HL-60 (cell line): ENCODE data around the gene CDC42BPB.

Experiments used
- GABPA ChIP-seq: IDR thresholded peaks from 2 replicates; pipeline ENCODE4 v1.6.1; 2012; ENCODE audit warnings: low read depth
- POLR2AphosphoS5 ChIP-seq: IDR thresholded peaks from 2 replicates; pipeline ENCODE4 v1.6.1; 2012; ENCODE audit warnings: low read depth
- TF ChIP-seq, protein P1 (sequence below): IDR thresholded peaks from one replicate; pipeline ENCODE4 v1.5.1; 2011; ENCODE audit warnings: low read length, control low read depth, inconsistent platforms; ENCODE audit not compliant: insufficient read depth
- TF ChIP-seq, protein P2 (sequence below): IDR thresholded peaks from 2 replicates; pipeline ENCODE4 v1.6.1; 2012; ENCODE audit warnings: low read depth; ENCODE audit not compliant: insufficient replicate concordance

DNA sequence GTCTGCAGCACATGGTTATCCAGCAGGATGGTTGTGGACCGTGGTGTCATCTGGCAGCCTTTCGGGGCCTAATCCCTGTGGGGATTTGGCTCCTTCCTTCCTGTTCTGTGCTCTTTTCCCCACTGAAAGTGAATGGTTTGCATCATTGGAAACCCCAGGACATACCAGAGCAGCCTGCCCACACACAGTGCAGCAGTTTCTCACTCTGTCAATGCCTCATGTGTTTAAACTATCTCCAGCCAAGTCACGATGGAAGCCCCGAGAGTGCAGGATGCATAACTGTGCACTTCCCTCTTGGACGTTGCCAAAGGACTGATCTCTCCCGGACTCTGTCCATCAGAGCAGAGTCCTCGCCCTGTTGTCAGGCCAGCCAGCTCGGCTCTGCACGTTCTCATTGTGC, 163.9 kb downstream of the CDC42BPB start:
- TF ChIP-seq, protein P1, sequence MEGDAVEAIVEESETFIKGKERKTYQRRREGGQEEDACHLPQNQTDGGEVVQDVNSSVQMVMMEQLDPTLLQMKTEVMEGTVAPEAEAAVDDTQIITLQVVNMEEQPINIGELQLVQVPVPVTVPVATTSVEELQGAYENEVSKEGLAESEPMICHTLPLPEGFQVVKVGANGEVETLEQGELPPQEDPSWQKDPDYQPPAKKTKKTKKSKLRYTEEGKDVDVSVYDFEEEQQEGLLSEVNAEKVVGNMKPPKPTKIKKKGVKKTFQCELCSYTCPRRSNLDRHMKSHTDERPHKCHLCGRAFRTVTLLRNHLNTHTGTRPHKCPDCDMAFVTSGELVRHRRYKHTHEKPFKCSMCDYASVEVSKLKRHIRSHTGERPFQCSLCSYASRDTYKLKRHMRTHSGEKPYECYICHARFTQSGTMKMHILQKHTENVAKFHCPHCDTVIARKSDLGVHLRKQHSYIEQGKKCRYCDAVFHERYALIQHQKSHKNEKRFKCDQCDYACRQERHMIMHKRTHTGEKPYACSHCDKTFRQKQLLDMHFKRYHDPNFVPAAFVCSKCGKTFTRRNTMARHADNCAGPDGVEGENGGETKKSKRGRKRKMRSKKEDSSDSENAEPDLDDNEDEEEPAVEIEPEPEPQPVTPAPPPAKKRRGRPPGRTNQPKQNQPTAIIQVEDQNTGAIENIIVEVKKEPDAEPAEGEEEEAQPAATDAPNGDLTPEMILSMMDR = no peak
- TF ChIP-seq, protein P2, sequence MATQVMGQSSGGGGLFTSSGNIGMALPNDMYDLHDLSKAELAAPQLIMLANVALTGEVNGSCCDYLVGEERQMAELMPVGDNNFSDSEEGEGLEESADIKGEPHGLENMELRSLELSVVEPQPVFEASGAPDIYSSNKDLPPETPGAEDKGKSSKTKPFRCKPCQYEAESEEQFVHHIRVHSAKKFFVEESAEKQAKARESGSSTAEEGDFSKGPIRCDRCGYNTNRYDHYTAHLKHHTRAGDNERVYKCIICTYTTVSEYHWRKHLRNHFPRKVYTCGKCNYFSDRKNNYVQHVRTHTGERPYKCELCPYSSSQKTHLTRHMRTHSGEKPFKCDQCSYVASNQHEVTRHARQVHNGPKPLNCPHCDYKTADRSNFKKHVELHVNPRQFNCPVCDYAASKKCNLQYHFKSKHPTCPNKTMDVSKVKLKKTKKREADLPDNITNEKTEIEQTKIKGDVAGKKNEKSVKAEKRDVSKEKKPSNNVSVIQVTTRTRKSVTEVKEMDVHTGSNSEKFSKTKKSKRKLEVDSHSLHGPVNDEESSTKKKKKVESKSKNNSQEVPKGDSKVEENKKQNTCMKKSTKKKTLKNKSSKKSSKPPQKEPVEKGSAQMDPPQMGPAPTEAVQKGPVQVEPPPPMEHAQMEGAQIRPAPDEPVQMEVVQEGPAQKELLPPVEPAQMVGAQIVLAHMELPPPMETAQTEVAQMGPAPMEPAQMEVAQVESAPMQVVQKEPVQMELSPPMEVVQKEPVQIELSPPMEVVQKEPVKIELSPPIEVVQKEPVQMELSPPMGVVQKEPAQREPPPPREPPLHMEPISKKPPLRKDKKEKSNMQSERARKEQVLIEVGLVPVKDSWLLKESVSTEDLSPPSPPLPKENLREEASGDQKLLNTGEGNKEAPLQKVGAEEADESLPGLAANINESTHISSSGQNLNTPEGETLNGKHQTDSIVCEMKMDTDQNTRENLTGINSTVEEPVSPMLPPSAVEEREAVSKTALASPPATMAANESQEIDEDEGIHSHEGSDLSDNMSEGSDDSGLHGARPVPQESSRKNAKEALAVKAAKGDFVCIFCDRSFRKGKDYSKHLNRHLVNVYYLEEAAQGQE = no peak
- TF ChIP-seq GABPA (no peak), POLR2AphosphoS5 (no peak)
